GM20431 (cell line): ENCODE results near the gene TJAP1.
"Not testable (repeated sequence)": the region's sequence is repeated elsewhere in the genome, so short reads cannot be mapped to it uniquely, and the experiment has no call there.

ENCODE experiments used
- in situ Hi-C: fragments of 300-500 bp; cut with MseI, MboI; formaldehyde crosslinking; loops from one replicate; pipeline ENCODE4 v1.15.0; 2020; ENCODE audit warnings: low sequenced_read_pairs; ENCODE audit not compliant: unreplicated experiment

Gene TJAP1

GRCh38 chr6:43451939-43452338, 25.4 kb upstream of the TJAP1 start:
- in situ Hi-C loops = no loop called here

- in situ Hi-C loops = no loop called here
Measured at GRCh38 chr6:43452896-43453295, 24.5 kb upstream of the TJAP1 start.

GRCh38 chr6:43453831-43454230, 23.5 kb upstream of the TJAP1 start:
- in situ Hi-C loops = no loop called here

- in situ Hi-C loops = no loop called here
Measured at GRCh38 chr6:43454290-43454695, 23.1 kb upstream of the TJAP1 start.

GRCh38 chr6:43454696-43455530, 22.5 kb upstream of the TJAP1 start:
- in situ Hi-C loops = no loop called here

- in situ Hi-C loops = no loop called here
Measured at GRCh38 chr6:43455531-43456428, 21.6 kb upstream of the TJAP1 start, which contains the start of gene DLK2. DLK2 (minus strand) TSS chr6:43455548; CDS start chr6:43454825, 723 bp downstream.

- in situ Hi-C loops = no loop called here
Measured at GRCh38 chr6:43457643-43458042, 19.7 kb upstream of the TJAP1 start.

- in situ Hi-C loops = not testable (repeated sequence)
Measured at GRCh38 chr6:43458154-43458553, 19.2 kb upstream of the TJAP1 start.

- in situ Hi-C loops = no loop called here
Measured at GRCh38 chr6:43459535-43459934, 17.8 kb upstream of the TJAP1 start.

GRCh38 chr6:43460032-43460431, 17.3 kb upstream of the TJAP1 start:
- in situ Hi-C loops = no loop called here

- in situ Hi-C loops = no loop called here
Measured at GRCh38 chr6:43461936-43462335, 15.4 kb upstream of the TJAP1 start.

GRCh38 chr6:43464337-43464736, 13.0 kb upstream of the TJAP1 start:
- in situ Hi-C loops = no loop called here

GRCh38 chr6:43465948-43466347, 11.4 kb upstream of the TJAP1 start:
- in situ Hi-C loops = no loop called here

- in situ Hi-C loops = not testable (repeated sequence)
Measured at GRCh38 chr6:43467265-43467664, 10.1 kb upstream of the TJAP1 start.

- in situ Hi-C loops = no loop called here
Measured at GRCh38 chr6:43467752-43468151, 9.6 kb upstream of the TJAP1 start.

GRCh38 chr6:43468240-43468639, 9.1 kb upstream of the TJAP1 start:
- in situ Hi-C loops = no loop called here

GRCh38 chr6:43468748-43469681, 8.4 kb upstream of the TJAP1 start:
- in situ Hi-C loops = no loop called here

- in situ Hi-C loops = no loop called here
Measured at GRCh38 chr6:43469947-43470346, 7.4 kb upstream of the TJAP1 start.

- in situ Hi-C loops = no loop called here
Measured at GRCh38 chr6:43471399-43471798, 6.0 kb upstream of the TJAP1 start.

- in situ Hi-C loops = no loop called here
Measured at GRCh38 chr6:43472515-43472914, 4.9 kb upstream of the TJAP1 start.
